Measurements from ENCODE around the gene TYSND1.
"Not testable (repeated sequence)": the region's sequence is repeated elsewhere in the genome, so short reads cannot be mapped to it uniquely, and the experiment has no call there.

TYSND1 gene

DNA sequence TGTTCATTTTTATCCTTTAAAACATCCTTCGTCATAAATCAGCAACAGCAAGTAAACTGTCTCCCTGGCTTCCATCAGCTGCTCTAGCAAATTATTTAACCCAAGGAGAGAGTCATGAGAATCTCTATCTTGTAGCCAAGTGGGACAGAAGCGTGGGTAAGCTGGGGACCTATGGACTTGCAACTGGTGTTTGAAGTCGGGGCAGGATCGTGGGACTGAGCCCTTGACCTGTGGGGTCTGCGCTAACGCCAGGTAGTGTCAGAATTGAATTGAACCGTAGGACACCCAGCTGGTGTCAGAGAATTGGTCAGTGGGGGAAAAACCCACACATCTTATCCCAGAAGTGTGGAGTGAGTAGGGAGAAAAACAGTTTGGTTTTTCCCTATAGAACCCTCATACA, 27.3 kb downstream of the TYSND1 start:
- Histone ChIP-seq H3K4me1 (ENCODE audit: control insufficient read depth, insufficient read depth, low read length) (no peaks in the 10 kb centered on the region), H3K9ac (ENCODE audit: low read depth, low read length) (no peak overlapping the region), H3K4me2 (ENCODE audit: low read length) (no peak overlapping the region), H3K4me3 (ENCODE audit: low read length) (no peak overlapping the region), H3K27me3 (ENCODE audit: control insufficient read depth, insufficient read depth, low read length) (no peaks in the 10 kb centered on the region), H3K9me3 (replicated peaks; ENCODE audit: low read length) (no peaks in the 10 kb centered on the region), H3K36me3 (ENCODE audit: insufficient read depth, low read length) (peaks cover 52% of the 10 kb centered on the region)

DNA sequence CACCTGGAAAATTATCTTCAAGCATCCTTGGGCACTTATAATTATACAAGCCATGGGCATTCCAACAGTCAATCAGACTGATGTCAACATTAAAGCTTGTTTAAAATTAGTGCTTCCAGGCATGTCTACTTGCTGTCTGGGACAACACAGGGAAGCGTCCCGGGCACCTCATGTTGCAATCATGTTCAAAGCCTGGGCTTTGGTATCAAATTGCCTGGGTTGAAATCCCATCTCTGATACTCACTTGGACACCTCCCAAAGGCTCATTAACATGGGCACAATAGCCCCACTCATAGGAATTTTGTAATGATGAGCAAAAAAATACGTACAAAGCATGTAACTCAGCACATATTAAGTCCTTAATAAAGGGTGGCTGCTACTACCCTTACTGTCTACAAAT, 28.3 kb downstream of the TYSND1 start:
- peaks cover 57% of the 10 kb centered on the region for H3K36me3 ChIP-seq (ENCODE audit: insufficient read depth, low read length)
- H3K9ac ChIP-seq (ENCODE audit: low read depth, low read length): no peak overlapping the region
- H3K27me3 ChIP-seq (ENCODE audit: control insufficient read depth, insufficient read depth, low read length): no peaks in the 10 kb centered on the region
- H3K9me3 ChIP-seq (replicated peaks; ENCODE audit: low read length): no peaks in the 10 kb centered on the region
- no peak overlapping the region for H3K4me3 ChIP-seq (ENCODE audit: low read length)
- H3K4me2 ChIP-seq (ENCODE audit: low read length): no peak overlapping the region
- H3K4me1 ChIP-seq (ENCODE audit: control insufficient read depth, insufficient read depth, low read length): no peaks in the 10 kb centered on the region

DNA sequence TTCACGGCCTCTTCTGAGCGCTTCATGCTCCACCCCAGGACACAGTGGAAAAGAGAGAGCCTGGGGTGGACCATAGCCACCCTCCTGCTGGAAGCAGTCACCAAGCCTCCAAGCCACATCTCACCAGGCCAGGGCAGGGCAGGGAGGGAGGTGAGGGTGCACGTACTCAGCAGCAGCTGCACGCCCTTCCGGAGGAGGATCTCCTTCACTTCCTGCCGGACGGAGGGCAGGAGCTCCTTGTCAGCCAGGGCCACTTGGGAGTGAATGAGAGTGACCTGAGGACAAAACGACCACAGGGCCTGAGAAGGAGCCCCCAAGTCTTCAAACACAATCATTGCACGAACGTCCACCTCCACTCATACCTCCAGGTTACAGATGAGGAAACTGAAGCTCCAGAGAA, 28.9 kb downstream of the TYSND1 start:
- Histone ChIP-seq H3K9me3 (replicated peaks; ENCODE audit: low read length) (no peaks in the 10 kb centered on the region), H3K4me1 (ENCODE audit: control insufficient read depth, insufficient read depth, low read length) (no peaks in the 10 kb centered on the region), H3K9ac (ENCODE audit: low read depth, low read length) (no peak overlapping the region), H3K27me3 (ENCODE audit: control insufficient read depth, insufficient read depth, low read length) (no peaks in the 10 kb centered on the region), H3K4me3 (ENCODE audit: low read length) (no peak overlapping the region), H3K36me3 (ENCODE audit: insufficient read depth, low read length) (peaks cover 57% of the 10 kb centered on the region), H3K4me2 (ENCODE audit: low read length) (no peak overlapping the region)

DNA sequence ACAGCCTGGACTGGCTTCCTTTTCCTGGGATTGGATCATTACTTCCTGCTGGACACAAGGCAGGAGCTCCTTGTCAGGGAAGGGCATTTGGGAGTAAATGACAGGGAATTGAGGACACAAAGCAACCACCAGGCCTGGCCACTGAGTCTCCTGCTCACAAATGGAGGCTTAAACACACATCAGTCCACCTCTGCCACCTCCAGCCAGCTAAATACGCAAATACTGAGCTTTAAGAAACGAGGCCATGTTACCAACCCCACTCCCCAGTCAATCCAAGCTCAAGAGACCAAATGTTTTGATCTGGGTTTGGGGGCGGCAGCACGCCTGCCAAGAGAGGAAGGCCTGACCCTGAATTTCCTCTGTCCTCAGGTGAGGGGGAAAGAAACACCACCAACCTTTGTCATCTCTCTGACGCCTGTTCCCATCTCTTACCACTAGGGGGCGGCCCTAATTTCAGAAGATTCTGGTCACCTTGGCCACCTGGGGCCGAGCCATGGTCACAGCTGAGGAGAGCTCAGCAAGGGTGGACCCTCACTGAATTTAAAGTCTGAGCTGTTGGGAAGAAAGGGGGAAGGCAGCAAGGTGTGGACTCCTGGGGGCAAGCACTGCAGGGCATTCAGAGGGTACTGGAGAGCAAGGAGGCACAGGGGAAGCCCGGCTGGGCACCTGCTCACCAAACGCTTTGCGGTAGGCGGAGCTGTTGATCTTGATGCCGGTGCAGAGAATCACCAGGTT, 30.4 kb downstream of the TYSND1 start:
- peaks cover 56% of the 10 kb centered on the region for H3K36me3 ChIP-seq (ENCODE audit: insufficient read depth, low read length)
- H3K4me3 ChIP-seq (ENCODE audit: low read length): no peak overlapping the region
- H3K4me2 ChIP-seq (ENCODE audit: low read length): no peak overlapping the region
- no peak overlapping the region for H3K9ac ChIP-seq (ENCODE audit: low read depth, low read length)
- H3K9me3 ChIP-seq (replicated peaks; ENCODE audit: low read length): no peaks in the 10 kb centered on the region
- H3K27me3 ChIP-seq (ENCODE audit: control insufficient read depth, insufficient read depth, low read length): no peaks in the 10 kb centered on the region
- no peaks in the 10 kb centered on the region for H3K4me1 ChIP-seq (ENCODE audit: control insufficient read depth, insufficient read depth, low read length)

DNA sequence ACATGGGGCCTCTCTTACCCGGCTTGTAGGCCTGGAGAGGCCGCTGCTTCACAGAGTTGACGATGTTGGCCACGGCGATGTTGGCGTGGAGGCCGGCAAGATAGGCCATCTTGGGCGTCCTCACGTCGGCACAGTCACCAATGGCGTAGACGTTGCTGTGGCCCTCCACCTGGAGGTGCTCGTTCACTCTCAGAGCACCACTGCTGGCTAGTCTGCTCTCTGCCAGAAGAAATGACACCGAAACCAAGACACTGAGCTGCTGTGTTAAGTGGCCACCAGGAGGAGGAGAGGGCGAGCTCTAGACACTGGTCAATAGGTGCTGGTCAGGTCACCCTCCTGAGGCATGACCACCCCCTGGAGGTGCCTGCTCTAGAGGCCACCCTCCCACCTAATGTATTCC, 31.6 kb downstream of the TYSND1 start:
- Histone ChIP-seq H3K36me3 (ENCODE audit: insufficient read depth, low read length) (peaks cover 46% of the 10 kb centered on the region), H3K9ac (ENCODE audit: low read depth, low read length) (no peak overlapping the region), H3K4me3 (ENCODE audit: low read length) (no peak overlapping the region), H3K4me2 (ENCODE audit: low read length) (no peak overlapping the region), H3K27me3 (ENCODE audit: control insufficient read depth, insufficient read depth, low read length) (no peaks in the 10 kb centered on the region), H3K9me3 (replicated peaks; ENCODE audit: low read length) (no peaks in the 10 kb centered on the region), H3K4me1 (ENCODE audit: control insufficient read depth, insufficient read depth, low read length) (no peaks in the 10 kb centered on the region)

DNA sequence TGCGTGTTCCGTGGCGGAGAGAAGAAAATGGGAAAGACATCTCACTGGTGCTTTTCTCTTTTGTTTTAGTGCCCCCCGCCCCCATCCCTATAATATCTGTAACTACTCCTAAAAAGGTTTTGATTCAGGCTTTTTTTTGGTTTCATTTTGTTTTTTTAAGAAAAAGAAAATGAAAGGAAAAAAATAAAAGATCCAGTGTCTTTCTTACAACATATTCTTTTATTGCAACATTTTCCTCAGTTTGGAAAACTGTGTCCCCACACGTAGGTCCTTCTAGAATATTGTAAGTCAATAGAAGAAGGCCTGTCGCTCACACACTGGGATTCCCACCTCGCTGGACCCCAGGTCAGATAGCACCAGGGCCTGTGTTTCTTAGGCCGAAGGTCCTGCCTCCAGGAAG, 34.4 kb downstream of the TYSND1 start:
- Histone ChIP-seq H3K4me1 (ENCODE audit: control insufficient read depth, insufficient read depth, low read length) (no peaks in the 10 kb centered on the region), H3K9ac (ENCODE audit: low read depth, low read length) (no peak overlapping the region), H3K4me3 (ENCODE audit: low read length) (no peak overlapping the region), H3K4me2 (ENCODE audit: low read length) (no peak overlapping the region), H3K9me3 (replicated peaks; ENCODE audit: low read length) (no peaks in the 10 kb centered on the region), H3K27me3 (ENCODE audit: control insufficient read depth, insufficient read depth, low read length) (no peaks in the 10 kb centered on the region), H3K36me3 (ENCODE audit: insufficient read depth, low read length) (peaks cover 47% of the 10 kb centered on the region)

DNA sequence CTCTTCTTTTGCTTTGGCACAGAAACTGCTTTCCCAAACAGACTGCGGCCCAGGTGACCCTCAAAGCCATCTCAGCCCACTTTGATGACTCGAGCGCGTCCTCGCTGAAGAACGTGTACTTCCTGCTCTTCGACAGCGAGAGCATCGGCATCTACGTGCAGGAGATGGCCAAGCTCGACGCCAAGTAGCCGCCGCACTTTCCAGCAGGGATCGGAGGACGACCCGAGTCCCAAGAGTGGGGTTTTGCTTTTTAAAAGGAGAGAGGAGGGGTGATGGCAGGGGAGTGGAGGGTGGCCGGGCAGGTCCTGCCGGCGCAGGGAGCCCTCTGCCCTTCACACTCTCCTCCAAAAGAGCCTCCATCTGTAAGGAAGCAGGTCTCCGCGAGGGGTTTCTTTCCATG, 35.0 kb downstream of the TYSND1 start:
- H3K4me3 ChIP-seq (ENCODE audit: low read length): no peak overlapping the region
- peaks cover 41% of the 10 kb centered on the region for H3K36me3 ChIP-seq (ENCODE audit: insufficient read depth, low read length)
- H3K9me3 ChIP-seq (replicated peaks; ENCODE audit: low read length): no peaks in the 10 kb centered on the region
- no peak overlapping the region for H3K4me2 ChIP-seq (ENCODE audit: low read length)
- H3K27me3 ChIP-seq (ENCODE audit: control insufficient read depth, insufficient read depth, low read length): no peaks in the 10 kb centered on the region
- no peak overlapping the region for H3K9ac ChIP-seq (ENCODE audit: low read depth, low read length)
- H3K4me1 ChIP-seq (ENCODE audit: control insufficient read depth, insufficient read depth, low read length): no peaks in the 10 kb centered on the region

DNA sequence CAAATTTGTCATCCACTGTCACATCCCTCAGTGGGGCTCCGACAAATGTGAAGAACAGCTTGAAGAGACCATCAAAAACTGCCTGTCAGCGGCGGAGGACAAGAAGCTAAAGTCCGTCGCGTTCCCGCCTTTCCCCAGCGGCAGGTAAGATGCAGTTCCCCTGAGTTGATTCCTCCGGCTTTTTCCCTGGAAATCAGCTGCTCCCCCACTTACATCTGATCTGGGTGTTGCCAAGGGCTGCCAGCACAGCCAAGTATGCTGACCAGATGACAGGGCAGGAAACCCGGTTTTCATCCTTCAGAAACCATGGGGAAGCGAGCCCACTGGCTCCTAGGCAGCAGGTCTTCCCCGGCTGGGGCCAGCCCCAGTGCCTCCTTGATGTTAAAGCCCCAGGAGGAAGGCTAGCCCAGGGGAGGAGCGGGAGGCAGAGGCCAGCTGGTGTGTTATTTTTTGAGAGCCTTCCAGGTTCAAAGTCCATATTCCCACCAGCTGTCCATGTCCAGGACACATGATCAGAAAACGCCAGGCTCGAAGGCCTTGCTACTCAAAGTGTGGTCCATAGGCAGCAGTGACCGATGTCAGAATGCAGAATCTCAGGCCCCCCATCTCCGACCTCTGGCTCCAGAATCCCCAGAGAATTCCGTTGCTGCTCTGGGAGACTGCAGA, 37.3 kb downstream of the TYSND1 start:
- H3K9me3 ChIP-seq (replicated peaks; ENCODE audit: low read length): no peaks in the 10 kb centered on the region
- H3K9ac ChIP-seq (ENCODE audit: low read depth, low read length): no peak overlapping the region
- no peak overlapping the region for H3K4me3 ChIP-seq (ENCODE audit: low read length)
- no peaks in the 10 kb centered on the region for H3K27me3 ChIP-seq (ENCODE audit: control insufficient read depth, insufficient read depth, low read length)
- H3K36me3 ChIP-seq (ENCODE audit: insufficient read depth, low read length): peaks cover 27% of the 10 kb centered on the region
- H3K4me2 ChIP-seq (ENCODE audit: low read length): no peak overlapping the region
- no peaks in the 10 kb centered on the region for H3K4me1 ChIP-seq (ENCODE audit: control insufficient read depth, insufficient read depth, low read length)

DNA sequence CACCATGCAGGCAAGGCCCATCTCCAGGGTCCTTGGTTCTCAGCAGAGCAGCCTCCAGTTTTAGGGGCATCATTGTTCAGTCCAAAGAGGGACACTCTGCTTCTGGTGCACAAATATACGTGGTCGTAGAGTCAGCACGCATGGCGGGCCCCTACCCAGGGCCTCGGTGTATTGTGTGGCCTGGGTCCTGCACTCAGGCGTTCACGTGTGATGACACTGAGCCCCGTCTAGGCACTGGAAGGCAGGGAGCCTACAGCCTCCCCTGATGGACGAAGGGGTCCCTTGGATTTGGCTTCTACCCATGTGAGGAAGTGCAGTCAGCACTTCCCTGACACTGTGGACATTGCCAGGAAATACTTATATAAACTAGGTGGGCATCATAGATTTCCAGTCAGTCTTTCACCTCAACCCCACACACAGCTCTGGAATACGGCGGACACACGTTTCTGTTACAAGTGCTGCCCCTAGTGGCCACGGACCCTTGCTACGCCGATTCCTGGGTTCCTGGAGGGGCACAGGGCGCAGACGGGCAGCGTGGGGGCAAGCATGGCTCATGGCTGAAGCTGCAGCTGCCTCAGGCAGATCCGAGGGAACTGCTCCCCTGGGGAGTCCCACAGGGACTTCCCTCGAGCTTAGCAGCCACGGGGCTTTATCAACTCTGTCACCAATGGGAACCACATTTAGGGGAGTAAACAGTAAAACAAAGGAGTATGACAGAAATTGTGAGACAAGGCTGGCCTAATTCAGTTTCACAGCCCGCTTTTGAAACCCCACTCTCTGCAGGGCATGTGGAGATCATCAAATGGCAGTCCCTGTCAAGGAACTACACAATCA, 39.3 kb downstream of the TYSND1 start:
- peaks cover 14% of the 10 kb centered on the region for H3K36me3 ChIP-seq (ENCODE audit: insufficient read depth, low read length)
- H3K4me3 ChIP-seq (ENCODE audit: low read length): no peak overlapping the region
- H3K27me3 ChIP-seq (ENCODE audit: control insufficient read depth, insufficient read depth, low read length): no peaks in the 10 kb centered on the region
- no peak overlapping the region for H3K4me2 ChIP-seq (ENCODE audit: low read length)
- H3K9ac ChIP-seq (ENCODE audit: low read depth, low read length): no peak overlapping the region
- H3K4me1 ChIP-seq (ENCODE audit: control insufficient read depth, insufficient read depth, low read length): no peaks in the 10 kb centered on the region
- H3K9me3 ChIP-seq (replicated peaks; ENCODE audit: low read length): no peaks in the 10 kb centered on the region

DNA sequence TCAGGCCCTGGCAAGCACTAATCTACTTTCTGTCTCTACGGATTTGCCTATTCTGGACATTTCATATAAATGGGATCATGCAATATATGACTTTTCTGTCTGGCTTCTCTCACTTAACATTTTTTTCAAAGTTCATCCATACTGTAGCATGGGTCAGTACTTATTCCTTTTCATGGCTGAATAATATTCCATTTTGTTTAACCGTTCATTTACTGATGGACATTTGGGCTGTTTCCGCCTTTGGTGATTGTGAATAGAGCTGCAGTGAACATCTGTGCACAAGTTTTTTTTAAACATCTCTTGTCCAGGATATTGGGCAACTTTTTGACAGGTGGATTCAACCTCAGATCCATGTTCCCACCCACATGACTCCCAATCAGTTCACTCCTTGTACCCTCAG, 44.8 kb downstream of the TYSND1 start:
- H3K9me3 ChIP-seq (replicated peaks; ENCODE audit: low read length): no peaks in the 10 kb centered on the region
- H3K27me3 ChIP-seq (ENCODE audit: control insufficient read depth, insufficient read depth, low read length): no peaks in the 10 kb centered on the region
- no peak overlapping the region for H3K4me2 ChIP-seq (ENCODE audit: low read length)
- H3K9ac ChIP-seq (ENCODE audit: low read depth, low read length): no peak overlapping the region
- H3K4me3 ChIP-seq (ENCODE audit: low read length): no peak overlapping the region
- no peaks in the 10 kb centered on the region for H3K4me1 ChIP-seq (ENCODE audit: control insufficient read depth, insufficient read depth, low read length)
- peaks cover 2% of the 10 kb centered on the region for H3K36me3 ChIP-seq (ENCODE audit: insufficient read depth, low read length)

DNA sequence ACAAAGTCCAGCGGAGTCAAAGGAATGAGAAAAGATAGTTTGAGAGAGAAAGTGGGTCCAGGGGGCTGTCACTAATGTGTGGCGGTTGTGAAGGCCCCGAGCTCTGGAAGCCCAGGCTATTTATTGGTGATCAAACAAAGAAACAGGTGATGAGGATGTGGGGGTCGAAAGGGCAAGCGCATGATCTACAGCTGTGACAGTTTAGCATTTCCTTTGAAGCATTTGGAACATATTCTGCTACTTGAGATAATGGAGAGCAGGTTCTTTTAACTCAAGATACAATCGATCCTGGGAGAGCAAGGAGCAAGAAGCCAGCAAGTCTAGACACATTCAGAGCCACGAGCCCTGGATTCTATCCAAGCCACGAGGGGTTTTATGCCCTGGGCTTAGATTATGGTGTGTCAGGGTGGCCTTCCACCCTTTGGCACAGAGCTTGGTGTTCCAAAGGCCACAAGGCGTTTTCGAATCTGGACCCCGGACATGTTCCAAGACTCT, 45.4 kb downstream of the TYSND1 start:
- H3K4me3 ChIP-seq (ENCODE audit: low read length); H3K4me1 ChIP-seq (ENCODE audit: control insufficient read depth, insufficient read depth, low read length); H3K4me2 ChIP-seq (ENCODE audit: low read length); H3K27me3 ChIP-seq (ENCODE audit: control insufficient read depth, insufficient read depth, low read length); H3K9ac ChIP-seq (ENCODE audit: low read depth, low read length); H3K36me3 ChIP-seq (ENCODE audit: insufficient read depth, low read length); H3K9me3 ChIP-seq (replicated peaks; ENCODE audit: low read length): not testable (repeated sequence)

Data from skeletal muscle satellite cell (primary cell).